Body of pancreas (tissue), 4 donors: Measurements from ENCODE around the gene FBN1.

Source experiments
- POLR2A ChIP-seq, 3 donors: fragments of 450-650 bp; IDR thresholded peaks; one replicate each; pipeline ENCODE4 v1.6.1; 2016; ENCODE audit warnings: antibody characterized with exemption in 3 of 3, mild to moderate bottlenecking in 2 of 3
- TF ChIP-seq, protein P1 (sequence below), 7 experiments: fragments of 450-650 bp in 4 of 7; fragments of 200-600 bp in 3 of 7; sonication (generic) in 3 of 7; IDR thresholded peaks; one replicate each; pipeline ENCODE4 v1.5.1; 2016 to 2019; ENCODE audit warnings: antibody characterized with exemption in 7 of 7

DNA sequence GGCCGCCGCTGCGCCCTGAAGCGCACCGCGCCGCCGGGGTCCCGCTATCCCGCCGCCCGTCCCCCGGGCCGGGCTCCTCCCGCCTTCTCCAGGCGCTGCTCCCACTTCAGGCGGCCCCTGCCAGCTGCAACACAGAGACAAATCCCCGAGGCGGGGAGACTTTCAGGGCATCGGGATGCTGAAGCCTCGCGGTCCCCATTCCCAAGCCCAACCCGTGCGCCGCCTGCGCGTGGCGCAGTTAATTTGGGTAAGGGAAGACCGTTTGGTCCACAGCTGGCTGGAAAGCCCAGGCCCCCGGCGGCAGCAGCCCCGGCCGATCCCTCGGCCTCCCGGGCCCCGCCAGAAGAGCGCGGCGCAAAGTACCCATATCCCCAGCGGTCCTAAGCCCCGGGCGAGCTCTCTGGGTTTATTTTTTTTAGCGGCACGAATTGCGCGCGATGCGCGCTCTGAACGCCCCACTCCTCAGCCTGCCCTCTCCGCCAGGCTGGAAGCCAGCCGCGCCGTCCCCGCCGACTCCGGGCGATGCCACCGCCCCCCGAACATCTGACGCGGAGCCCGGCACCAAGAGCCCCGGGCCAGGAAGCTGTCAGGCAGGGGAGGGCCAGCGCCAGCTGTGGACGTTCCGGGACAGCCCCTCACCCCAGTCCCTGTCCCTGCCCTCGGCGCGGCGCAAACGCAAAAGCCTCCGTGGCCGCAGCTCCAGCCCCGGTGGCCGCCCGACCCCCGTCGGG, 517 bp downstream of the FBN1 start:
- TF ChIP-seq, protein P1, sequence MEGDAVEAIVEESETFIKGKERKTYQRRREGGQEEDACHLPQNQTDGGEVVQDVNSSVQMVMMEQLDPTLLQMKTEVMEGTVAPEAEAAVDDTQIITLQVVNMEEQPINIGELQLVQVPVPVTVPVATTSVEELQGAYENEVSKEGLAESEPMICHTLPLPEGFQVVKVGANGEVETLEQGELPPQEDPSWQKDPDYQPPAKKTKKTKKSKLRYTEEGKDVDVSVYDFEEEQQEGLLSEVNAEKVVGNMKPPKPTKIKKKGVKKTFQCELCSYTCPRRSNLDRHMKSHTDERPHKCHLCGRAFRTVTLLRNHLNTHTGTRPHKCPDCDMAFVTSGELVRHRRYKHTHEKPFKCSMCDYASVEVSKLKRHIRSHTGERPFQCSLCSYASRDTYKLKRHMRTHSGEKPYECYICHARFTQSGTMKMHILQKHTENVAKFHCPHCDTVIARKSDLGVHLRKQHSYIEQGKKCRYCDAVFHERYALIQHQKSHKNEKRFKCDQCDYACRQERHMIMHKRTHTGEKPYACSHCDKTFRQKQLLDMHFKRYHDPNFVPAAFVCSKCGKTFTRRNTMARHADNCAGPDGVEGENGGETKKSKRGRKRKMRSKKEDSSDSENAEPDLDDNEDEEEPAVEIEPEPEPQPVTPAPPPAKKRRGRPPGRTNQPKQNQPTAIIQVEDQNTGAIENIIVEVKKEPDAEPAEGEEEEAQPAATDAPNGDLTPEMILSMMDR (IDR thresholded peaks at IDR 0.05): no peak
- no peak for TF ChIP-seq POLR2A (IDR thresholded peaks at IDR 0.05)
